ENCODE measurements around the gene PEX14.

PEX14 gene

GRCh38 chr1:10647414-10648170, 172.8 kb downstream of the PEX14 start:
- in situ Hi-C loops (cut with HindIII; ENCODE audit: low pct_ligation_motif_present, low pct_unique_long_range_greater_than_20kb, low sequenced_read_pairs): no loop called here
- no peak for DNase-seq

GRCh38 chr1:10648689-10649516, 174.2 kb downstream of the PEX14 start:
- DNase-seq: no peak
- in situ Hi-C loops (cut with HindIII; ENCODE audit: low pct_ligation_motif_present, low pct_unique_long_range_greater_than_20kb, low sequenced_read_pairs): no loop called here

- in situ Hi-C loops (cut with HindIII; ENCODE audit: low pct_ligation_motif_present, low pct_unique_long_range_greater_than_20kb, low sequenced_read_pairs): no loop called here
- no peak for DNase-seq
These were observed 174.9 kb downstream of the PEX14 start for GRCh38 chr1:10649517-10650201.

GRCh38 chr1:10650556-10651388, 176.0 kb downstream of the PEX14 start:
- DNase-seq: no peak
- in situ Hi-C loops (cut with HindIII; ENCODE audit: low pct_ligation_motif_present, low pct_unique_long_range_greater_than_20kb, low sequenced_read_pairs): no loop called here

GRCh38 chr1:10651389-10651766, 176.6 kb downstream of the PEX14 start:
- in situ Hi-C loops (cut with HindIII; ENCODE audit: low pct_ligation_motif_present, low pct_unique_long_range_greater_than_20kb, low sequenced_read_pairs): no loop called here
- no peak for DNase-seq

- in situ Hi-C loops (cut with HindIII; ENCODE audit: low pct_ligation_motif_present, low pct_unique_long_range_greater_than_20kb, low sequenced_read_pairs): no loop called here
These were observed 177.0 kb downstream of the PEX14 start for GRCh38 chr1:10651793-10652192.

GRCh38 chr1:10652626-10653025, 177.9 kb downstream of the PEX14 start:
- in situ Hi-C loops (cut with HindIII; ENCODE audit: low pct_ligation_motif_present, low pct_unique_long_range_greater_than_20kb, low sequenced_read_pairs): no loop called here
- no peak for DNase-seq

More at GRCh38 chr1:10651793-10652192, 177.0 kb downstream of the PEX14 start:
- no peak for DNase-seq

- in situ Hi-C loops (cut with HindIII; ENCODE audit: low pct_ligation_motif_present, low pct_unique_long_range_greater_than_20kb, low sequenced_read_pairs): no loop called here
- DNase-seq: no peak
These were observed 178.8 kb downstream of the PEX14 start for GRCh38 chr1:10653370-10654125.

- in situ Hi-C loops (cut with HindIII; ENCODE audit: low pct_ligation_motif_present, low pct_unique_long_range_greater_than_20kb, low sequenced_read_pairs): no loop called here
- DNase-seq: no peak
These were observed 180.3 kb downstream of the PEX14 start for GRCh38 chr1:10655002-10655401.

- DNase-seq: no peak
- in situ Hi-C loops (cut with HindIII; ENCODE audit: low pct_ligation_motif_present, low pct_unique_long_range_greater_than_20kb, low sequenced_read_pairs): no loop called here
These were observed 181.7 kb downstream of the PEX14 start for GRCh38 chr1:10656431-10656830.

GRCh38 chr1:10657088-10657847, 182.5 kb downstream of the PEX14 start:
- in situ Hi-C loops (cut with HindIII; ENCODE audit: low pct_ligation_motif_present, low pct_unique_long_range_greater_than_20kb, low sequenced_read_pairs): no loop called here
- no peak for DNase-seq

GRCh38 chr1:10658396-10659066, 183.8 kb downstream of the PEX14 start:
- in situ Hi-C loops (cut with HindIII; ENCODE audit: low pct_ligation_motif_present, low pct_unique_long_range_greater_than_20kb, low sequenced_read_pairs): no loop called here
- no peak for DNase-seq

GRCh38 chr1:10659218-10659617, 184.5 kb downstream of the PEX14 start:
- DNase-seq: no peak
- in situ Hi-C loops (cut with HindIII; ENCODE audit: low pct_ligation_motif_present, low pct_unique_long_range_greater_than_20kb, low sequenced_read_pairs): no loop called here

- DNase-seq: no peak
- in situ Hi-C loops (cut with HindIII; ENCODE audit: low pct_ligation_motif_present, low pct_unique_long_range_greater_than_20kb, low sequenced_read_pairs): no loop called here
These were observed 185.1 kb downstream of the PEX14 start for GRCh38 chr1:10659646-10660540.

- DNase-seq: no peak
- in situ Hi-C loops (cut with HindIII; ENCODE audit: low pct_ligation_motif_present, low pct_unique_long_range_greater_than_20kb, low sequenced_read_pairs): no loop called here
These were observed 186.7 kb downstream of the PEX14 start for GRCh38 chr1:10661453-10661852.

Data from ACHN (cell line).